Activated CD4-positive, alpha-beta memory T cell treated with anti-CD3 and anti-CD28 coated beads for 36 hours (primary cell): ENCODE data around the gene FAM53A. TPM values are rescaled to one million over a fixed set of nuclear protein-coding genes. Genes with fewer than 3 reads are reported as not detected.

Experiments
- CTCF ChIA-PET: fragments of 350-600 bp; sonication (Branson Sonifier 250); formaldehyde crosslinking; loops from one replicate; lab custom pipeline; 2021; ENCODE audit warnings: antibody characterized with exemption, inconsistent platforms; lab: Charles Lee
- POLR2A ChIA-PET: fragments of 350-600 bp; sonication (Branson Sonifier 250); formaldehyde crosslinking; loops from one replicate; lab custom pipeline; 2021; ENCODE audit warnings: antibody characterized with exemption; lab: Charles Lee
- DNase-seq: peaks from one replicate; pipeline ENCODE4 v3.0.0-alpha.2; 2020
- H3K27ac Mint-ChIP-seq: one replicate; pipeline ENCODE4 v1.8.0; 2021; ENCODE audit warnings: mixed read lengths
- H3K27me3 Mint-ChIP-seq: one replicate; pipeline ENCODE4 v1.8.0; 2021; ENCODE audit warnings: mixed read lengths
- H3K36me3 Mint-ChIP-seq: one replicate; pipeline ENCODE4 v1.8.0; 2021; ENCODE audit warnings: mixed read lengths
- H3K4me1 Mint-ChIP-seq: one replicate; pipeline ENCODE4 v1.8.0; 2021; ENCODE audit warnings: low read depth, mixed read lengths
- H3K4me3 Mint-ChIP-seq: one replicate; pipeline ENCODE4 v1.8.0; 2021; ENCODE audit warnings: mild to moderate bottlenecking, mixed read lengths
- H3K9me3 Mint-ChIP-seq: one replicate; pipeline ENCODE4 v1.8.0; 2021; ENCODE audit warnings: mixed read lengths
- intact Hi-C: fragments of 100-400 bp; cut with micrococcal nuclease; formaldehyde crosslinking; loops from one replicate; pipeline ENCODE4 v1.15.1; 2023
- total RNA-seq, 2 experiments: library from RNA; stranded (reverse); gene quantifications; one replicate each; pipeline ENCODE4 v1.2.3, GENCODE V29; 2021

Gene FAM53A
- total RNA-seq, 2 experiments from 2014 or later, result 1.3 to 1.4 TPM

GRCh38 chr4:1593881-1594345 lies 90.2 kb downstream of the FAM53A start:
- no peaks in the 10 kb centered on the region for H3K4me1 Mint-ChIP-seq
- no peak overlapping the region for H3K4me3 Mint-ChIP-seq
- peaks cover 6% of the 10 kb centered on the region for H3K36me3 Mint-ChIP-seq
- H3K9me3 Mint-ChIP-seq, result peaks cover 17% of the 10 kb centered on the region
- H3K27me3 Mint-ChIP-seq, result peaks cover 8% of the 10 kb centered on the region
- POLR2A ChIA-PET, result no interaction called here
- no peak overlapping the region for H3K27ac Mint-ChIP-seq
- DNase-seq, result no peak
- intact Hi-C loops, result no loop called here
- CTCF ChIA-PET, result no interaction called here

GRCh38 chr4:1593458-1593857 lies 90.7 kb downstream of the FAM53A start:
- Mint-ChIP-seq H3K27me3 (peaks cover 8% of the 10 kb centered on the region), H3K27ac (no peak overlapping the region), H3K4me1 (no peaks in the 10 kb centered on the region), H3K4me3 (no peak overlapping the region), H3K36me3 (peaks cover 6% of the 10 kb centered on the region), H3K9me3 (peaks cover 21% of the 10 kb centered on the region)
- ChIA-PET CTCF (no interaction called here), POLR2A (no interaction called here)
- intact Hi-C loops, result no loop called here
- no peak for DNase-seq

GRCh38 chr4:1592709-1593417 lies 91.2 kb downstream of the FAM53A start:
- Mint-ChIP-seq H3K4me3 (no peak overlapping the region), H3K36me3 (peaks cover 6% of the 10 kb centered on the region), H3K27ac (no peak overlapping the region), H3K9me3 (peaks cover 27% of the 10 kb centered on the region), H3K27me3 (peaks cover 8% of the 10 kb centered on the region), H3K4me1 (no peaks in the 10 kb centered on the region)
- ChIA-PET POLR2A (no interaction called here), CTCF (no interaction called here)
- no peak for DNase-seq
- intact Hi-C loops, result no loop called here

GRCh38 chr4:1592068-1592708 lies 91.9 kb downstream of the FAM53A start:
- Mint-ChIP-seq H3K4me1 (no peaks in the 10 kb centered on the region), H3K36me3 (peaks cover 6% of the 10 kb centered on the region), H3K9me3 (peaks cover 27% of the 10 kb centered on the region), H3K4me3 (no peak overlapping the region), H3K27me3 (peaks cover 8% of the 10 kb centered on the region), H3K27ac (no peak overlapping the region)
- POLR2A ChIA-PET, result no interaction called here
- intact Hi-C loops, result no loop called here
- DNase-seq, result no peak
- CTCF ChIA-PET, result no interaction called here

GRCh38 chr4:1591107-1591506 lies 93.0 kb downstream of the FAM53A start:
- H3K27me3 Mint-ChIP-seq, result peaks cover 8% of the 10 kb centered on the region
- H3K4me3 Mint-ChIP-seq, result no peak overlapping the region
- CTCF ChIA-PET, result no interaction called here
- POLR2A ChIA-PET, result no interaction called here
- H3K36me3 Mint-ChIP-seq, result peaks cover 6% of the 10 kb centered on the region
- H3K27ac Mint-ChIP-seq, result no peak overlapping the region
- no peaks in the 10 kb centered on the region for H3K4me1 Mint-ChIP-seq
- intact Hi-C loops, result no loop called here
- peaks cover 27% of the 10 kb centered on the region for H3K9me3 Mint-ChIP-seq
- no peak for DNase-seq

GRCh38 chr4:1590244-1590643 lies 93.9 kb downstream of the FAM53A start:
- no peak overlapping the region for H3K27ac Mint-ChIP-seq
- H3K4me1 Mint-ChIP-seq, result no peaks in the 10 kb centered on the region
- ChIA-PET CTCF (interaction anchor here (0.8 to 1.5 kb wide), 2 partner anchors 15 to 42 kb away, joined by 3 read pairs; no protein-coding TSS in a partner anchor), POLR2A (no interaction called here)
- peaks cover 27% of the 10 kb centered on the region for H3K9me3 Mint-ChIP-seq
- DNase-seq, result no peak
- H3K36me3 Mint-ChIP-seq, result peaks cover 6% of the 10 kb centered on the region
- intact Hi-C loops, result no loop called here
- H3K4me3 Mint-ChIP-seq, result no peak overlapping the region
- peaks cover 8% of the 10 kb centered on the region for H3K27me3 Mint-ChIP-seq

Other genes with a start within 250 kb of the FAM53A start
- gene SLBP, start 28.0 kb upstream of the FAM53A start, total RNA-seq, result 100 to 1,000 TPM; 103 to 106 TPM
- 10 to 100 TPM; 16.2 to 18.1 TPM for gene TMEM129, start 37.0 kb upstream of the FAM53A start, total RNA-seq
- gene TACC3, start 37.2 kb upstream of the FAM53A start, total RNA-seq, result 100 to 1,000 TPM; 194 to 201 TPM
- under 1 TPM; 0.21 to 0.27 TPM for gene FGFR3, start 109.0 kb upstream of the FAM53A start, total RNA-seq
- 10 to 100 TPM; 41.1 to 42.6 TPM for gene LETM1, start 171.8 kb upstream of the FAM53A start, total RNA-seq
- gene NSD2, start 187.1 kb upstream of the FAM53A start, total RNA-seq, result 100 to 1,000 TPM; 197 to 199 TPM